ENCODE data around the gene TYRP1. TPM values are rescaled to one million over a fixed set of nuclear protein-coding genes. Genes with fewer than 3 reads are reported as not detected.

TYRP1 gene
- total RNA-seq, 2 donors from 2014 or later = not detected

GRCh38 chr9:12740845-12741244, 47.7 kb downstream of the TYRP1 start:
- Histone ChIP-seq H3K9me3 (no peaks in the 10 kb centered on the region), H3K4me1 (no peaks in the 10 kb centered on the region), H3K4me3 (no peak overlapping the region), H3K27ac (no peak overlapping the region), H3K27me3 (no peaks in the 10 kb centered on the region), H3K36me3 (replicated peaks in 1 of 2; ENCODE audit: insufficient read depth in 1 of 2, low read depth in 2 of 2) (no peaks in the 10 kb centered on the region)
- DNase-seq (no peak), ATAC-seq (no peak)
- no peak for TF ChIP-seq POLR2A (IDR thresholded peaks at IDR 0.05)
- TF ChIP-seq, protein P1, sequence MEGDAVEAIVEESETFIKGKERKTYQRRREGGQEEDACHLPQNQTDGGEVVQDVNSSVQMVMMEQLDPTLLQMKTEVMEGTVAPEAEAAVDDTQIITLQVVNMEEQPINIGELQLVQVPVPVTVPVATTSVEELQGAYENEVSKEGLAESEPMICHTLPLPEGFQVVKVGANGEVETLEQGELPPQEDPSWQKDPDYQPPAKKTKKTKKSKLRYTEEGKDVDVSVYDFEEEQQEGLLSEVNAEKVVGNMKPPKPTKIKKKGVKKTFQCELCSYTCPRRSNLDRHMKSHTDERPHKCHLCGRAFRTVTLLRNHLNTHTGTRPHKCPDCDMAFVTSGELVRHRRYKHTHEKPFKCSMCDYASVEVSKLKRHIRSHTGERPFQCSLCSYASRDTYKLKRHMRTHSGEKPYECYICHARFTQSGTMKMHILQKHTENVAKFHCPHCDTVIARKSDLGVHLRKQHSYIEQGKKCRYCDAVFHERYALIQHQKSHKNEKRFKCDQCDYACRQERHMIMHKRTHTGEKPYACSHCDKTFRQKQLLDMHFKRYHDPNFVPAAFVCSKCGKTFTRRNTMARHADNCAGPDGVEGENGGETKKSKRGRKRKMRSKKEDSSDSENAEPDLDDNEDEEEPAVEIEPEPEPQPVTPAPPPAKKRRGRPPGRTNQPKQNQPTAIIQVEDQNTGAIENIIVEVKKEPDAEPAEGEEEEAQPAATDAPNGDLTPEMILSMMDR (IDR thresholded peaks at IDR 0.05) = no peak
- 73 to 82% methylated on average over 2 of the region's 2 CpGs for WGBS, 2 donors
- intact Hi-C loops (cut with DNase I) = no loop called here

- Histone ChIP-seq H3K36me3 (replicated peaks in 1 of 2; ENCODE audit: insufficient read depth in 1 of 2, low read depth in 2 of 2) (no peaks in the 10 kb centered on the region), H3K4me3 (no peak overlapping the region), H3K27me3 (no peaks in the 10 kb centered on the region), H3K27ac (no peak overlapping the region), H3K4me1 (no peaks in the 10 kb centered on the region), H3K9me3 (no peaks in the 10 kb centered on the region)
- 88 to 100% methylated on average over 1 of the region's 1 CpG for WGBS, 2 donors
- no peak for DNase-seq
- TF ChIP-seq, protein P1 (IDR thresholded peaks at IDR 0.05) = no peak
- no peak for TF ChIP-seq POLR2A (IDR thresholded peaks at IDR 0.05)
- intact Hi-C loops (cut with DNase I) = no loop called here
- no peak for ATAC-seq
Measured at GRCh38 chr9:12748016-12748415, 54.8 kb downstream of the TYRP1 start.

DNA sequence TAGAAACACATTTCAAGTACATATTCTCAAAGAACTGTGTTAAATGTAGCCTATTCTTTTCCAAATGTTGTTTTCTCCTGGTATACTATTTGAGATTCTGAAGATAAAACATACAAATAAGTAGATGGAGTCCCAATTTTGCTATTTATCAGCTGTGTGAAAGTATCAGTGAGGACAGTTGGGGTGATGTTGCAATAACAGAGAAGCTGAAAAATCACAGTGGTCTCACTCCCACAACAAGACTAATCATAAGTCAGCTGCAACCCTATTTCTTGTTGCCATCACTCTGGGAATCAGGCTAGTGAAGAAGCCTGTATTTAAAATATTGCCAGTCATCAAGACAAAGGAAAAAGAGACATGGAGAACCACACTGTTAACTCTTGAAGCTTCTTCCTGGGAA, 55.8 kb downstream of the TYRP1 start:
- H3K4me1 ChIP-seq = no peaks in the 10 kb centered on the region
- no peak overlapping the region for H3K27ac ChIP-seq
- no peak overlapping the region for H3K4me3 ChIP-seq
- DNase-seq = no peak
- ATAC-seq = no peak
- no peak for TF ChIP-seq POLR2A (IDR thresholded peaks at IDR 0.05)
- TF ChIP-seq, protein P1 (IDR thresholded peaks at IDR 0.05) = no peak
- H3K27me3 ChIP-seq = no peaks in the 10 kb centered on the region
- no peaks in the 10 kb centered on the region for H3K9me3 ChIP-seq
- intact Hi-C loops (cut with DNase I) = no loop called here
- no peaks in the 10 kb centered on the region for H3K36me3 ChIP-seq (replicated peaks in 1 of 2; ENCODE audit: insufficient read depth in 1 of 2, low read depth in 2 of 2)

DNA sequence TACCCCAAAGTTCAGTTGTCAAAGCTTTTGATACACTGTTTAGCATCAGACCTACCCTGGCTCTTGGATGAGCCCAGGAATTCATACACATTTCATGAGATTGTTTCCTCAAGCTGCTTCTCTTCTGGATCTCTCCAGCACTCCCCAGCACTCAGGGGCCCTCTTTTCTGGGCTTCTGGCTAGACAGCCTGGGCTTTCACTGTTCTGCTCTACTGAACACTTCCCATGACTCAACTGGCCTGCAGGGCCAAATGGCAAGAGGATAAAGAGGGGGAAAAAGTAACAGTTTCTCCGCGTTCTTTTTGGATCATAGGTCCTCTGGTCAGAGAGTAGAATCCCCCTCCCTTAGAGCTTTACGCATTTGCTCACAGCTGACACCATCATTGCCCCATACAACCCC, 60.7 kb downstream of the TYRP1 start:
- Histone ChIP-seq H3K9me3 (no peaks in the 10 kb centered on the region), H3K36me3 (replicated peaks in 1 of 2; ENCODE audit: insufficient read depth in 1 of 2, low read depth in 2 of 2) (no peaks in the 10 kb centered on the region), H3K4me3 (no peak overlapping the region), H3K4me1 (no peaks in the 10 kb centered on the region), H3K27me3 (no peaks in the 10 kb centered on the region), H3K27ac (no peak overlapping the region)
- TF ChIP-seq, protein P1 (IDR thresholded peaks at IDR 0.05) = no peak
- no peak for TF ChIP-seq POLR2A (IDR thresholded peaks at IDR 0.05)
- ATAC-seq = no peak
- WGBS, 2 donors = 91 to 92% methylated on average over 3 of the region's 3 CpGs
- intact Hi-C loops (cut with DNase I) = no loop called here
- DNase-seq = no peak

DNA sequence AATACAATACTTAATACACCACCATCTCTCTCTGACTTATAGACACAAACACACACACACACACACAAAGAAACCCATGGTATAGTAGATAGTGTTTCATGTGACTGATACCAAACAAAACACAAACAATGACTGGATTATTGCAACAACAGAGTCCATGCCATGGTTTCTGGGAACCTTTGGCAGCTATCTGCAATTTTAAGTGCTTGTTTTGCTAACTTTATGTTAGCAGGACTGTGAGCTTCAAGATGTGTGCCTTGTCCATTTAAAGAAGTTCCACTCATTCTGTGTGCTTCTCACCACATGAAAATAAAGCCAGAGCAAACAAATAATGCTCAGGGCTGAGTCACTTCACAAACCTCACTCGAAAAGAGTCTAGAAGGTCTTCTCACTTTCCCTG, 66.6 kb downstream of the TYRP1 start:
- no peaks in the 10 kb centered on the region for H3K4me1 ChIP-seq
- no peak for TF ChIP-seq POLR2A (IDR thresholded peaks at IDR 0.05)
- TF ChIP-seq, protein P1 (IDR thresholded peaks at IDR 0.05) = no peak
- no peak overlapping the region for H3K27ac ChIP-seq
- no peak for DNase-seq
- H3K4me3 ChIP-seq = no peak overlapping the region
- H3K27me3 ChIP-seq = no peaks in the 10 kb centered on the region
- H3K9me3 ChIP-seq = no peaks in the 10 kb centered on the region
- WGBS, 2 donors = 48 to 56% methylated on average over 1 of the region's 1 CpG
- ATAC-seq = no peak
- intact Hi-C loops (cut with DNase I) = no loop called here
- no peaks in the 10 kb centered on the region for H3K36me3 ChIP-seq (replicated peaks in 1 of 2; ENCODE audit: insufficient read depth in 1 of 2, low read depth in 2 of 2)

Other genes with a start within 250 kb of the TYRP1 start
- gene LURAP1L, start 81.6 kb downstream of the TYRP1 start, total RNA-seq = 10 to 100 TPM; 12.2 to 20.2 TPM

Measured in body of pancreas (tissue), 4 donors.